ENCODE data around the gene POLD3. TPM values are rescaled to one million over a fixed set of nuclear protein-coding genes. Genes with fewer than 3 reads are reported as not detected.

POLD3 gene
- total RNA-seq, 1 donor = 12.3 TPM

DNA sequence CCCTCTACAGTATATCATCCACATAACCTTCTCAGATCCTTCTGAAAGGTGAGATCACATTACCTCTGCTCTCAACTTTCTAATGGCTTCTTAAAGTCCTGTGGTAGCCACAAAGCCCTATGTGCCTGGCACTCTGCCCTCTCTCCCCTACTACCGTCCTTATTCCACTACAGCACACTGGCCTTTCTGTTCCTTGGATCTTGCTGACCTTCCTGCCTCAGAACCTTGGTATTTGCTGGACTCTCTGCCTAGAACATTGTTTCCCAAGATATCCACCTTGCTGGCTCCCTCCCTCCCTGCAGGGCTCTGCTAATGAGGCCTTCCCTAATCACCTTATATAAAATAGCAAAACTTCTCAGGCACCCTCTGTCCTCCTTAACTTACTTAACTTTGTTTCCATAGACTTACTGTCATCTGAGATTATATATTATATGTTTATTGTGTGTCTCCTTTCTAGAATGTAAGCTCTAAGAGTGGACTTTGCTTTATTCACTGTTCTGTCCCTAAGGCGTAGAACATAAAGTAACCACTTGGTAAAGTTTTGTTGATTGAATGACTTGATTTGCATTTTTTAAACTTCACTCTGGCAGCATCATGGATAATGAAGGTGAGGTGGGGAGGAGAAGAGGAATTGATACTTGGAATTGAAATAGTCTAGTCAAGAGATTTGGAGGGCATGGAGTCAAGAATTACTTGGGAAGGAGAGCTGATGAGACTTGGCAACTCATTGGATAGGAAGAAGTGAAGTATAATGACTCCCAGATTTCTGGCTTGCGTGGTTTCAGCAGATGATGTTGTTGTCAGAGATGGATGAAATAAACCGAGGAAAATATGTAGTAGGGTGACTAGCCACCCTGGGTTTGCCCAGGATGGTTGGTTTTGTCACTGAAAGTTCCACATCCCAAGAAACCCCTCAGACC lies 10.5 kb downstream of the POLD3 start:
- Histone ChIP-seq H3K4me1 (ENCODE audit: insufficient read depth, low read length) (no peaks in the 10 kb centered on the region), H3K9me3 (ENCODE audit: low read depth, low read length) (no peaks in the 10 kb centered on the region), H2AFZ (ENCODE audit: low read length) (no peak overlapping the region), H3K4me3 (ENCODE audit: insufficient read depth, low read length) (no peak overlapping the region), H3K27ac (ENCODE audit: low read depth, low read length) (no peak overlapping the region), H3K36me3 (ENCODE audit: insufficient read depth, low read length) (peaks cover 12% of the 10 kb centered on the region), H3K27me3 (ENCODE audit: insufficient read depth, low read length) (no peaks in the 10 kb centered on the region), H3K4me2 (ENCODE audit: insufficient read depth, low read length) (no peak overlapping the region), H3K79me2 (ENCODE audit: insufficient read depth, low read length) (peaks cover 2% of the 10 kb centered on the region), H4K20me1 (ENCODE audit: insufficient read depth, low read length) (no peaks in the 10 kb centered on the region)
- DNase-seq (ENCODE audit: insufficient read length, low spot score, missing footprints) = no peak
- TF ChIP-seq, protein P1, sequence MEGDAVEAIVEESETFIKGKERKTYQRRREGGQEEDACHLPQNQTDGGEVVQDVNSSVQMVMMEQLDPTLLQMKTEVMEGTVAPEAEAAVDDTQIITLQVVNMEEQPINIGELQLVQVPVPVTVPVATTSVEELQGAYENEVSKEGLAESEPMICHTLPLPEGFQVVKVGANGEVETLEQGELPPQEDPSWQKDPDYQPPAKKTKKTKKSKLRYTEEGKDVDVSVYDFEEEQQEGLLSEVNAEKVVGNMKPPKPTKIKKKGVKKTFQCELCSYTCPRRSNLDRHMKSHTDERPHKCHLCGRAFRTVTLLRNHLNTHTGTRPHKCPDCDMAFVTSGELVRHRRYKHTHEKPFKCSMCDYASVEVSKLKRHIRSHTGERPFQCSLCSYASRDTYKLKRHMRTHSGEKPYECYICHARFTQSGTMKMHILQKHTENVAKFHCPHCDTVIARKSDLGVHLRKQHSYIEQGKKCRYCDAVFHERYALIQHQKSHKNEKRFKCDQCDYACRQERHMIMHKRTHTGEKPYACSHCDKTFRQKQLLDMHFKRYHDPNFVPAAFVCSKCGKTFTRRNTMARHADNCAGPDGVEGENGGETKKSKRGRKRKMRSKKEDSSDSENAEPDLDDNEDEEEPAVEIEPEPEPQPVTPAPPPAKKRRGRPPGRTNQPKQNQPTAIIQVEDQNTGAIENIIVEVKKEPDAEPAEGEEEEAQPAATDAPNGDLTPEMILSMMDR (IDR thresholded peaks at IDR 0.05; ENCODE audit: extremely low read depth, low read depth, low read length) = no peak

DNA sequence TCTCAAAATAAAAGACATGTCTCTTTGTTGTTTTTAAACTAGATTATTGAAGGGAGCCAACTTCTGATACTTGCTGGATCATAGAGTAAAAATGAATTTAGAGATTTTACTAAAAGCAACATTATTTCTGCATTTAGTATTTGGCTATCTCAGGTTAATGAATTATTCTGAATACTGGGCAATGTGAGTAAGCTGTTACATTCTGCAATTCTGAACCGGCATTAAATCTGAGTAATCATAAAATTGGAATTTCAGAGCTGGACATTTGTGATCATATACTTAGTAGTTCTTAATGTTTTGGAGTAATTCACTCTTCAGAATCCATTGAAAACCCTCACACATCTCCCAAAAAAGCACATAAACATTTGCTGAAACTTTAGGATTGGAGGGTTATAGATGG lies 11.5 kb downstream of the POLD3 start:
- H3K27me3 ChIP-seq (ENCODE audit: insufficient read depth, low read length) = no peaks in the 10 kb centered on the region
- H3K27ac ChIP-seq (ENCODE audit: low read depth, low read length) = no peak overlapping the region
- peaks cover 12% of the 10 kb centered on the region for H3K36me3 ChIP-seq (ENCODE audit: insufficient read depth, low read length)
- no peak overlapping the region for H2AFZ ChIP-seq (ENCODE audit: low read length)
- H3K4me1 ChIP-seq (ENCODE audit: insufficient read depth, low read length) = no peaks in the 10 kb centered on the region
- peaks cover 2% of the 10 kb centered on the region for H3K79me2 ChIP-seq (ENCODE audit: insufficient read depth, low read length)
- no peaks in the 10 kb centered on the region for H4K20me1 ChIP-seq (ENCODE audit: insufficient read depth, low read length)
- DNase-seq (ENCODE audit: insufficient read length, low spot score, missing footprints) = no peak
- no peak overlapping the region for H3K4me2 ChIP-seq (ENCODE audit: insufficient read depth, low read length)
- H3K4me3 ChIP-seq (ENCODE audit: insufficient read depth, low read length) = no peak overlapping the region
- TF ChIP-seq, protein P1 (IDR thresholded peaks at IDR 0.05; ENCODE audit: extremely low read depth, low read depth, low read length) = no peak
- no peaks in the 10 kb centered on the region for H3K9me3 ChIP-seq (ENCODE audit: low read depth, low read length)

DNA sequence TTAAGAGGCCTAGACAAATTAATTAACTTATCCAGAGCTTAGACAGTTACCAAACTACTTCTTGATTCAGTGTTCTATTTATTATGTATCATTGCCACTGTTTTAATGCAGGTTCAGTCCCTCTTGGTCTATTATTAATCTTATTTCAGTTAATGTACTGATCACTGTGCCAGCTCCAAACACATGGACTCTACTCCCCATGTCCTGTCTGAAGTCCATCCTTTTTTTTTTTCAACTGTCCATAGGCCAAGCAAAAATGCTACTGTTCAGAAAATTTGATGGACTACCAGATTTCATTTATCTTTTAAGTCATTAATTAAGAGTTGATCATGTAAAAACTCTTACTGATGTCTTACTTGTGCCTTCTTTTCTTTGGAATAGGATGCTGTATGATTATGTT lies 11.9 kb downstream of the POLD3 start:
- no peak overlapping the region for H3K27ac ChIP-seq (ENCODE audit: low read depth, low read length)
- TF ChIP-seq, protein P1 (IDR thresholded peaks at IDR 0.05; ENCODE audit: extremely low read depth, low read depth, low read length) = no peak
- no peak overlapping the region for H3K4me3 ChIP-seq (ENCODE audit: insufficient read depth, low read length)

DNA sequence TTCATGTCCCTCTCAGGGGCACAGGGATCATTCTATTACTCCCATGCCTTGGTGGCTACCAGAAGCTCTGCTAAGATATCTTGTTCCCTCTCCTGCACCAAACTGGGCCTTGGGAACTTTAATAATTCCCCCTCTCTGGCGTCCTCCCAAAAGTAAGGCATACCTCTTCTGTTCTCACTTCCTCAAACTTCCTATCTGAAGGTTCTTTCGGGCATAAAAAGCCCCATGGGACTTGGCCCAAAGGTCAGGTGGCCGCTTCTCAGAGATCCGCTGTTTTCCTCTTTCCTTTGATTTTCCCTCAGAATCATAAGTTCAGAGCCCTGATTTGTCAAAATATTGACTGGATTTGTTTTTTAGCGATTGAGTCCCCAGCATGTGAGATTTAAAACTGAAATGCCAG lies 13.0 kb downstream of the POLD3 start:
- no peak overlapping the region for H3K4me3 ChIP-seq (ENCODE audit: insufficient read depth, low read length)
- no peak overlapping the region for H3K4me2 ChIP-seq (ENCODE audit: insufficient read depth, low read length)
- H2AFZ ChIP-seq (ENCODE audit: low read length) = no peak overlapping the region
- no peak for DNase-seq (ENCODE audit: insufficient read length, low spot score, missing footprints)
- H3K36me3 ChIP-seq (ENCODE audit: insufficient read depth, low read length) = peaks cover 12% of the 10 kb centered on the region
- no peaks in the 10 kb centered on the region for H4K20me1 ChIP-seq (ENCODE audit: insufficient read depth, low read length)
- H3K9me3 ChIP-seq (ENCODE audit: low read depth, low read length) = no peaks in the 10 kb centered on the region
- H3K27ac ChIP-seq (ENCODE audit: low read depth, low read length) = no peak overlapping the region
- no peaks in the 10 kb centered on the region for H3K27me3 ChIP-seq (ENCODE audit: insufficient read depth, low read length)
- no peaks in the 10 kb centered on the region for H3K4me1 ChIP-seq (ENCODE audit: insufficient read depth, low read length)
- peaks cover 4% of the 10 kb centered on the region for H3K79me2 ChIP-seq (ENCODE audit: insufficient read depth, low read length)
- TF ChIP-seq, protein P1 (IDR thresholded peaks at IDR 0.05; ENCODE audit: extremely low read depth, low read depth, low read length) = no peak

More for the DNA sequence above, 11.9 kb downstream of the POLD3 start:
- Histone ChIP-seq H4K20me1 (ENCODE audit: insufficient read depth, low read length) (no peaks in the 10 kb centered on the region), H3K79me2 (ENCODE audit: insufficient read depth, low read length) (no peaks in the 10 kb centered on the region), H3K27me3 (ENCODE audit: insufficient read depth, low read length) (no peaks in the 10 kb centered on the region), H3K9me3 (ENCODE audit: low read depth, low read length) (no peaks in the 10 kb centered on the region), H3K4me1 (ENCODE audit: insufficient read depth, low read length) (no peaks in the 10 kb centered on the region), H2AFZ (ENCODE audit: low read length) (no peak overlapping the region), H3K4me2 (ENCODE audit: insufficient read depth, low read length) (no peak overlapping the region), H3K36me3 (ENCODE audit: insufficient read depth, low read length) (peaks cover 12% of the 10 kb centered on the region)
- DNase-seq (ENCODE audit: insufficient read length, low spot score, missing footprints) = no peak
